Gastroesophageal sphincter (tissue), 4 donors: Measurements from ENCODE around the gene ISG20L2. TPM values are rescaled to one million over a fixed set of nuclear protein-coding genes. Genes with fewer than 3 reads are reported as not detected.

ENCODE experiments used
- ATAC-seq: fragments of 150-250 bp; one replicate; pipeline ENCODE4 v1.9.1; 2016; ENCODE audit warnings: mild to moderate bottlenecking, moderate library complexity
- H3K27ac ChIP-seq, 4 donors: fragments of 200-600 bp; sonication (generic) in 3 of 4; 1 replicate in 3 of 4; 2 replicates in 1 of 4; pipeline ENCODE4 v1.5.1; 2016 to 2019
- H3K27me3 ChIP-seq: fragments of 200-600 bp; sonication (generic); one replicate; pipeline ENCODE4 v1.5.1; 2019
- H3K36me3 ChIP-seq, 2 donors: fragments of 200-600 bp; sonication (generic); one replicate each; pipeline ENCODE4 v1.5.1; 2019; ENCODE audit warnings: control low read depth in 1 of 2
- H3K4me1 ChIP-seq, 3 donors: fragments of 200-600 bp; sonication (generic); 1 replicate in 2 of 3; 2 replicates in 1 of 3; pipeline ENCODE4 v1.5.1; 2016 to 2019; ENCODE audit warnings: control low read depth in 2 of 3
- H3K4me3 ChIP-seq, 2 donors: fragments of 200-600 bp; sonication (generic); one replicate each; pipeline ENCODE4 v1.5.1; 2019; ENCODE audit warnings: mild to moderate bottlenecking in 1 of 2, moderate library complexity in 1 of 2
- H3K9me3 ChIP-seq, 3 donors: fragments of 200-600 bp; sonication (generic); one replicate each; pipeline ENCODE4 v1.5.1; 2017 to 2019; ENCODE audit warnings: control low read depth in 2 of 3
- EP300 ChIP-seq: sonication (generic); formaldehyde crosslinking; IDR thresholded peaks from one replicate; pipeline ENCODE4 v1.6.1; 2017; ENCODE audit warnings: antibody characterized with exemption, mild to moderate bottlenecking
- POLR2A ChIP-seq, 2 donors: fragments of 450-650 bp; IDR thresholded peaks; one replicate each; pipeline ENCODE4 v1.6.1; 2017; ENCODE audit warnings: antibody characterized with exemption in 2 of 2, mild to moderate bottlenecking in 2 of 2, moderate library complexity in 1 of 2
- POLR2AphosphoS5 ChIP-seq: sonication (generic); formaldehyde crosslinking; IDR thresholded peaks from one replicate; pipeline ENCODE4 v1.6.1; 2017; ENCODE audit warnings: antibody characterized with exemption
- WGBS, 2 donors: methylation state at CpG; one replicate each; pipeline ENCODE4 v1.1.5; 2018; ENCODE audit warnings: low coverage in 1 of 2; 5-methylcytosine and 5-hydroxymethylcytosine counted together
- total RNA-seq, 4 donors: library from RNA; depleted of rRNA; stranded (reverse); fragments of >200 nt; gene quantifications; one replicate each; pipeline ENCODE4 v1.1.0, GENCODE V29; 2016
- TF ChIP-seq, protein P1 (sequence below), 4 experiments: fragments of 200-600 bp in 2 of 4; fragments of 450-650 bp in 2 of 4; sonication (generic) in 1 of 4; IDR thresholded peaks; one replicate each; pipeline ENCODE4 v1.5.1; 2017 to 2019; ENCODE audit warnings: antibody characterized with exemption in 4 of 4, mild to moderate bottlenecking in 2 of 4, moderate library complexity in 2 of 4

The ISG20L2 gene
- total RNA-seq, 4 donors from 2014 or later: 14.5 to 18.4 (median 17.0) TPM

DNA sequence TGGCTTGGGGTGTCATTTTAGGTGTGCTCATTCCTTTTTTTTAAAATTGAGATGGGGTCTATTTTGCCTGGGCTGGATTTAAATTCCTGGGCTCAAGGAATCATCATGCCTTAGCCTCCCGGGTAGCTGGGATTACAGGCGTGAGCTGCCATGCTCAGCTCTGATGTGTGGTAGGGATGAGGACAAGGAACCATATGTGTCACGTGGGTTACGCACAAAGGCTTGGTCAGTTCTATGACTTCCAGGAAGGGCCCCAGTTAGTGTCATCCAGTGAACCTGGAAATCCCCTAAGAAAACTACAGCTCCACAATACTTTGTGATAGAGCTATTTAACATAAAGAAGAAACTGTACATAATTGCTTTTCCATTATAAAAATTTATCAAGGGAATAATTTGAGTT is 7.0 kb downstream of the ISG20L2 start:
- ATAC-seq: no peak
- Histone ChIP-seq H3K9me3 (no peaks in the 10 kb centered on the region), H3K4me3 (no peak overlapping the region), H3K27me3 (no peaks in the 10 kb centered on the region), H3K27ac (no peak overlapping the region), H3K4me1 (peaks cover 6 to 31% (median 19%) of the 10 kb centered on the region in 3 donors), H3K36me3 (peaks cover 0 to 64% of the 10 kb centered on the region in 2 donors)
- TF ChIP-seq, protein P1, sequence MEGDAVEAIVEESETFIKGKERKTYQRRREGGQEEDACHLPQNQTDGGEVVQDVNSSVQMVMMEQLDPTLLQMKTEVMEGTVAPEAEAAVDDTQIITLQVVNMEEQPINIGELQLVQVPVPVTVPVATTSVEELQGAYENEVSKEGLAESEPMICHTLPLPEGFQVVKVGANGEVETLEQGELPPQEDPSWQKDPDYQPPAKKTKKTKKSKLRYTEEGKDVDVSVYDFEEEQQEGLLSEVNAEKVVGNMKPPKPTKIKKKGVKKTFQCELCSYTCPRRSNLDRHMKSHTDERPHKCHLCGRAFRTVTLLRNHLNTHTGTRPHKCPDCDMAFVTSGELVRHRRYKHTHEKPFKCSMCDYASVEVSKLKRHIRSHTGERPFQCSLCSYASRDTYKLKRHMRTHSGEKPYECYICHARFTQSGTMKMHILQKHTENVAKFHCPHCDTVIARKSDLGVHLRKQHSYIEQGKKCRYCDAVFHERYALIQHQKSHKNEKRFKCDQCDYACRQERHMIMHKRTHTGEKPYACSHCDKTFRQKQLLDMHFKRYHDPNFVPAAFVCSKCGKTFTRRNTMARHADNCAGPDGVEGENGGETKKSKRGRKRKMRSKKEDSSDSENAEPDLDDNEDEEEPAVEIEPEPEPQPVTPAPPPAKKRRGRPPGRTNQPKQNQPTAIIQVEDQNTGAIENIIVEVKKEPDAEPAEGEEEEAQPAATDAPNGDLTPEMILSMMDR (IDR thresholded peaks at IDR 0.05): no peak
- no peak for TF ChIP-seq POLR2A (IDR thresholded peaks at IDR 0.05)
- no peak for TF ChIP-seq POLR2AphosphoS5
- no peak for TF ChIP-seq EP300
- 70 to 92% methylated on average over 2 of the region's 4 CpGs for WGBS, 2 donors

DNA sequence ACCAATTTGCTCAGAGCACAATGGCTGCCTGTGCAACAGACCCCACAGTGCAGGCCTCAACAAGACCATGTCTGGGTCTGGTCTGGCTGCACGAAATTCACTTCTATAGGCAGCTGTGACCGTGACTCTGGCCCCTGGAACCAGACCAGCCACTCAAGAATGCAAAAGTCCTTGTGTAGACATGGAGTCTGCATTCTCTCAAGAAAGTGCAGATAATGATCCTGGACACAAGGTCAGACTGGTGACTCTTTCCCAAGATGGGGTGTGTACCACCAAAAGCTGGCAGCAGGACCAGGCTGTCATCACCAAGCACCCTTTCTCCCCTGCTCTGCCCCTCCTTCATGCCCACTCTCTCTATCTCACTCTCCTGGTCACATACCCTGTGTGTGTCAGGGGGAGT is 7.4 kb downstream of the ISG20L2 start:
- no peaks in the 10 kb centered on the region for H3K9me3 ChIP-seq
- no peaks in the 10 kb centered on the region for H3K27me3 ChIP-seq
- no peak overlapping the region for H3K27ac ChIP-seq
- peaks cover 0 to 64% of the 10 kb centered on the region in 2 donors for H3K36me3 ChIP-seq
- 83% methylated on average over 1 of the region's 2 CpGs; no CpG with 5 or more reads in 1 of the 2 donors for WGBS, 2 donors
- ATAC-seq: no peak
- peaks cover 3 to 27% (median 15%) of the 10 kb centered on the region in 3 donors for H3K4me1 ChIP-seq
- no peak for TF ChIP-seq POLR2AphosphoS5
- TF ChIP-seq EP300: no peak
- no peak for TF ChIP-seq POLR2A (IDR thresholded peaks at IDR 0.05)
- TF ChIP-seq, protein P1 (IDR thresholded peaks at IDR 0.05): no peak
- H3K4me3 ChIP-seq: no peak overlapping the region

DNA sequence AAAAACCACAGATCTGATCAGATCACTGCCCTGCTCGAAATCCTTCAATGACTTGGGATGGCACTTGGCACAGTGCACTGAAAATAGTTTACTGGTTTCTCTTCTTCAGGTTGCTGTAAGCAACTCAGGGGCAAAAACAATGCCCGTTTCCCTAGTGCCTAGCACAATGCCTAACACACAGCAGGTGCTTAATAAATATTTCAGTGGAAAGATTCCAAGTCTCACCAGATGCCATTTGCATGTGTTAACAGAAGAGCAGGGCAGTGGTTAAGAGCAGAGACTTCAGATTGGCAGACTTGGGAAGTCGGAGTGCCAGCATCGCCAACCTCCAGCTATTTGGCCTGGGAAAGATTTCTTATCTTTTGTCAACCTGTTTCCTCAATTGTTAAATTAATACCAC is 11.2 kb downstream of the ISG20L2 start:
- H3K4me3 ChIP-seq: no peak overlapping the region
- no peak overlapping the region for H3K27ac ChIP-seq
- peaks cover 0 to 51% of the 10 kb centered on the region in 2 donors for H3K36me3 ChIP-seq
- ATAC-seq: no peak
- H3K4me1 ChIP-seq: peaks cover 0 to 10% (median 3%) of the 10 kb centered on the region in 3 donors
- TF ChIP-seq POLR2AphosphoS5: no peak
- TF ChIP-seq, protein P1 (IDR thresholded peaks at IDR 0.05): no peak
- no peaks in the 10 kb centered on the region for H3K27me3 ChIP-seq
- no peaks in the 10 kb centered on the region for H3K9me3 ChIP-seq
- WGBS, 2 donors: 85 to 88% methylated on average over 4 of the region's 4 CpGs

DNA sequence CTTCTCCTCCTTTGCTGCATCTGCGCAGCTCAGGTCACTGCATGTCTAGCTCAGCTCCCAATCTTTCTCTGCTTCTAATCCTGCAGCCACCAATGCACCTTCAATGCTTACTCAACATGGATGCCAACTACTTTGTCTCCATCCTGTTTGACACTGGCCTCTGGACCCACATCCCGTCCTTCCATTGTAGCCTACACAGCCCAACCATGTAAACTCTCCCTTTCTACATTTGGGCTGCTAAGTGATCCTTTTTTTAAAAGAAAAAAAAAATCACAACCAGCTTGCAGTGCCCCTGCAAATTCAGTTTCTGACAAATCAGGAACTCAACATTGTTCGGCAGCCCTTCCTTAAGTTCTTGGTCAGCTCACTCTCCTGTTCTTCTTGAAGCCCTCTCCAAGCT is 13.7 kb downstream of the ISG20L2 start:
- TF ChIP-seq POLR2AphosphoS5: no peak
- TF ChIP-seq, protein P1 (IDR thresholded peaks at IDR 0.05): no peak
- no peak for TF ChIP-seq EP300
- TF ChIP-seq POLR2A (IDR thresholded peaks at IDR 0.05): no peak
- no peak overlapping the region for H3K4me3 ChIP-seq
- H3K36me3 ChIP-seq: peaks cover 0 to 25% of the 10 kb centered on the region in 2 donors
- no peaks in the 10 kb centered on the region for H3K9me3 ChIP-seq
- no peak overlapping the region for H3K27ac ChIP-seq
- 69 to 75% methylated on average over 3 of the region's 3 CpGs for WGBS, 2 donors
- ATAC-seq: no peak
- no peaks in the 10 kb centered on the region for H3K27me3 ChIP-seq
- H3K4me1 ChIP-seq: peaks cover 0 to 31% (median 8%) of the 10 kb centered on the region in 3 donors

DNA sequence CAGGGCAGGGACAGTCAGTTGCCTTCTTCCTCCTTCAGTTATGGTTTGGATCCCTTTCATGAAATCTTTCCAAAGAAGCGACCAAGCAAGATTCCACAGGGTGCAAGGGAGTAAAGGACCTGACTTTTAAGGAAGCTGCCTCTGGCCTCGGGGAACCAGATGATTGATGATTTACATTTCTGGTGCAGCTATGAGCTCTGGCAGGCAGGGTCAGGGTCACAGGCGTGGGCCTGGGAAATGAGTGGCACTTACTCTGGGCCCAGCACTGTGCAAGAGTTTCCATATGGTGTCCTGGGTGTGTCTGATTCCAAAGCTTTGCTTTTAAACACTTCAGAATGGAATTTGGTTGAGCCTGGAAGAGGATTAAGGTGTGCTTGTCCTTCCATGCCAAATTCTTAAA is 15.9 kb downstream of the ISG20L2 start:
- WGBS, 2 donors: 0 to 25% methylated on average over 1 of the region's 3 CpGs
- peaks cover 0 to 16% of the 10 kb centered on the region in 2 donors for H3K36me3 ChIP-seq
- H3K4me1 ChIP-seq: peaks cover 0 to 52% (median 15%) of the 10 kb centered on the region in 3 donors
- peak overlapping the region in 1 of 4 donors; percentile 31 for H3K27ac ChIP-seq
- H3K27me3 ChIP-seq: no peaks in the 10 kb centered on the region
- TF ChIP-seq, protein P1 (IDR thresholded peaks at IDR 0.05): no peak
- TF ChIP-seq POLR2A (IDR thresholded peaks at IDR 0.05): no peak
- TF ChIP-seq EP300: no peak
- TF ChIP-seq POLR2AphosphoS5: no peak
- no peaks in the 10 kb centered on the region for H3K9me3 ChIP-seq
- ATAC-seq: no peak
- no peak overlapping the region for H3K4me3 ChIP-seq
